Measurements from ENCODE around the gene GSTO1.
A peak's percentile ranks its signal among the peaks of the same experiment; 100 is the strongest.

GSTO1 gene

DNA sequence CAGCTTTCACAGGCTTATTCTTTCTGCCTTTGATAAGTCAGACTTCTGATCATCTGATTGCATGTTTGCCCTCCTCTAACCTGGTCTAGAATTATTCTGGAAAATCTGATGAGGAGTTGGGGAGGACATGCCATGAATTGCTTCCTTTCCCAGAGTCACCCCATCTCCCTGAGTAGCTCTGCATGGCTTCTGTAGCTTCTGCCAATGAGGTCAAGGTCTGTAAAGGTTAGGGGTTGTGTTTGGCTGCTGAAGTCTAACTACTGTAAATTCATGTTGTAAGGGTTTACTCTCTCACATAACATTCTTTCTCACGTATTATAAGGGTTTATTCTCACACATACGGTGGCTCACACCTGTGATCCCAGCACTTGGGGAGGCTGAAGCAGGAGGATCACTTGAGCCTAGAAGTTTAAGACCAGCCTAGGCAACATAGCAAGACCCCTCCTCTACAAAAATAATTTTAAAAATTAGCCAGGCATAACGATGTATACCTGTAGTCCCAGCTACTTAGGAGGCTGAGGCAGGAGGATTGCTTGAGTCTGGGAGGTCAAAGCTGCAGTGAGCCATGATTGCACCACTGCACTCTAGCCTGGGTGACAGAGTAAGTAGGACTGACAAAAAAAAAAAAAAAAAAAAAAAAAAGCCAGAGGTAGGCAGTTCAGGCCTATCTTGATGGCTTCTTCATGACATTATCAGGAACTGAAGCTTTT is 25.0 kb downstream of the GSTO1 start:
- no peak for DNase-seq

DNA sequence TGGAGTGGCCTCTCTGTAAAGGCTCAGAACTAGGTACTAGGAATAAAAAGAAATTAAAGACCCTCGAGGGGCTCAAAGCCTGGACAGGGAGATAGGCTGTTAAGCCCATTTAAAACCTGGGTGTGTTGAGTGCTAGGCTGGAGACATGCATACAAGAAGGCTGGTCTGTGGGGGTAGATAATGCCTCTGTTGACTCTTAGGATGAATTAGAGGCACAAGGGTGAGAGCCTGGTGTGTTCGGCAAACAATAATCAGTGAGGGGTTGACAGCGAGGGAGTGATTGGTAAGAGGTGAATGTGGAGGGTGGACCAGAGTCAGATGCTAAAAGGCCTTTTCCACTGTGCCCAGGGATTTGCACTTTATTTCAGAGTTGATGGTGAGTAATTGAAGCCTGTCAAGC is 27.0 kb downstream of the GSTO1 start:
- DNase-seq = no peak

DNA sequence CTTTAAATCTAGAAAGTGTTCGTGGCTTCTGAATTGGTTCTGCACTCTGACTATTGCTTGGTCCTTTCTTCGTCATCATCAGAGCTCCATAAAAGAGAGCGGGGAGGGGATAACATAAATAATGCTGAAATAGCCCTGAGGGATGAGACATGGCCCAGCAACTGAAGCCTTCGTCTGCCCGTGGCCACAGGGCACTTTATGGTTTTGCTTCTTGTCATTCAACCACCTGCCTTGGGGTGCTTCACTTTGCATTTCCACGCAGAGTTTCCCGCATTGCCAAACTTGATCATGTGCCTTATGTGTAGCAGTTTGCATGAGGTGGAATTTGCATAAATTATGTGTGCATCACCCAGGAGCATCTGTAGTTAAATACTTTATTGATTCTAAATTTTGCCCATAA is 30.2 kb downstream of the GSTO1 start:
- no peak for DNase-seq

GRCh38 chr10:104286939-104287338 is 32.2 kb downstream of the GSTO1 start:
- no peak for DNase-seq

- no peak for DNase-seq
Observed at GRCh38 chr10:104288355-104288754, 33.7 kb downstream of the GSTO1 start.

GRCh38 chr10:104291439-104291951 is 36.8 kb downstream of the GSTO1 start:
- peak; percentile 87 for DNase-seq

GRCh38 chr10:104293011-104293410 is 38.3 kb downstream of the GSTO1 start:
- peak; percentile 66 for DNase-seq

DNA sequence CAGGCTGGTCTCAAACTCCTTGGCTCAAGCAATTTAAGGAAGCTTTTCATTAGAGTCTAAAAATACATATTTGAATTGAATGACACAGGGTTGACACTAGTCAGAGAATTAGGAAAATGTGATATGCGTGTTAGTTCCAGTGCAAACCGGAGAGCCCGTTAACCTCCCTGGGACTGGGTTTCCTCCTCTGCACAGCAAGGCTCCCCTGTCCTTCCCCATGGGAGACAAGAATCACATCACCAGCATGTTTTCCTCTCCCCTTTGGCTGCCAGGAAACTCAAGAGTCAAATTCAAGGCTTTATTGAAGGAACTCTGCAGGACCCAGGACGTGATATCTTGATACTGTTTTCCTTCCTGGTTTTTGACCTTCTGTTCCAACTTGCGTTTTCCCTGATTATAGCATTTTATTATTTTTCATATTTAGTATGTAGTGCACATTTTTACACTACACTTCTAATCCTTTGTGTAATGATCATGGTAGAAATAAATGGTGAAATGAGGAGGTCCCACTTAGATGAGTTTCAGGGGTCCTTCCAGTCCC is 39.2 kb downstream of the GSTO1 start:
- DNase-seq = no peak

DNA sequence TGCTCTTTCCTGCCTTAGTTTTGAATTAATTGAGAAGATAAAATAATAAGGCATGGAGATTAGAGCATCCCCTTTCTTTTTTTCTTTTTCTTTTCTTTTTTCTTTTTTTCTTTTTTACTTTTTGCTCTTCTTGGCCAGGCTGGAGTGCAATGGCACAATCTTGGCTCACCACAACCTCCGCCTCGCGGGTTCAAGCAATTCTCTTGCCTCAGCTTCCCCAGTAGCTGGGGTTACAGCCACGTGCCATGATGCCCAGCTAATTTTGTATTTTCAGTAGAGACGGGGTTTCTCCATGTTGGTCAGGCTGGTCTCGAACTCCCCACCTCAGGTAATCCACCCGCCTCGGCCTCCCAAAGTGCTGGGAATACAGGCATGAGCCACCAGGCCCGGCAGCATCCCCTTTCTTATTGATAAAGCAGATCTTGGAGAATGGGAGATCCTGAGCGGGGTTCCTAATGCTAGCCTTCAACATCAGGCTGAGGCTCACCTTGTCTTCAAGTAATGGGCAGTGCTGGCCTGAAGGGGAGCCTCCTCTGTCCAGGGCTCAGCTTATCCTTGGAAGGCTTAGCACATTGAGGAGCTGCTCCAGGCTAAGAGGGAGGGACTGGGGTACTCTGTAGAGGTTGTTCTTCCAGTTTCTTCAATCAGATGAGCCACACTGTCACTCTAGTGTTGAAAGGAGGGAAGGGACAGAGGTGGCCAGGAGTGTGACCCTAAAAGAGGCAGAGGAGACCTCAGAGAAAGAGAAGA is 42.2 kb downstream of the GSTO1 start:
- no peak for DNase-seq

GRCh38 chr10:104297697-104298660 is 43.3 kb downstream of the GSTO1 start:
- peak; percentile 97 for DNase-seq

- peak; percentile 81 for DNase-seq
Observed at GRCh38 chr10:104299031-104299904, 44.6 kb downstream of the GSTO1 start.

- peak; percentile 97 for DNase-seq
Observed at GRCh38 chr10:104300002-104300735, 45.5 kb downstream of the GSTO1 start.

GRCh38 chr10:104300736-104301292 is 46.1 kb downstream of the GSTO1 start:
- DNase-seq = peak; percentile 98

DNA sequence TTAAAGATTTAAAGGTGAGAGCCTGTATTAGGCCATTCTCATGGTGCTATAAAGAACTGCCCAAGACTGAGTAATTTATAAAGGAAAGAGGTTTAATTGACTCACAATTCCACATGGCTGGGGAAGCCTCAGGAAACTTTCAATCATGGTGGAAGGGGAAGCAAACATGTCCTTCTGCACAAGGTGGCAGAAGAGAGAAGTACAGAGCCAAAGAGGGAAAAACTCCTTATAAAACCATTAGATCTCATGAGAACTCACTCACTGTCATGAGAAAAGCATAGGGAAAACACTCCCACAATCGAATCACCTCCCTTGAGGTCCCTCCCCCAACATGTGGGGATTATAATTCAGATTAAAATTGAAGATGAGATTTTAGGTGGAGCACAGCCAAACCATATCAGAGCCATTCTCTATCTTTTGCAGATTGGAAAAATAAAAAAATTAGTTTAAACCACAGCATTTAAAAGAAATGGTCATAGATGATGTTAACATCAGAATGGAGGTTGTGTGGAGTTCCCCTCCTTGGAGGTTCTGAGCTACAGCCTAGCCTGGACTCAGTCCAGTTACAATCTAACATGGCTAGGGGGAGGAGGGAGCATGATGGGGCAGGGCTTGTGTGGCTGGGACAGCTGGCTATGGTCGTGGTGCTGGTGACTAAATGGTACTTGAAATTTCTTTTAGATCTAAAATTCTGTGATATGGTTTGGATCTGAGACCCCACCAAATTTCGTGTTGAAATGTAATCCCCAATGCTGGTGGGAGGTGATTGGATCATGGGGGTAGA is 47.4 kb downstream of the GSTO1 start:
- DNase-seq = no peak

GRCh38 chr10:104303594-104304355 is 49.1 kb downstream of the GSTO1 start:
- no peak for DNase-seq

DNA sequence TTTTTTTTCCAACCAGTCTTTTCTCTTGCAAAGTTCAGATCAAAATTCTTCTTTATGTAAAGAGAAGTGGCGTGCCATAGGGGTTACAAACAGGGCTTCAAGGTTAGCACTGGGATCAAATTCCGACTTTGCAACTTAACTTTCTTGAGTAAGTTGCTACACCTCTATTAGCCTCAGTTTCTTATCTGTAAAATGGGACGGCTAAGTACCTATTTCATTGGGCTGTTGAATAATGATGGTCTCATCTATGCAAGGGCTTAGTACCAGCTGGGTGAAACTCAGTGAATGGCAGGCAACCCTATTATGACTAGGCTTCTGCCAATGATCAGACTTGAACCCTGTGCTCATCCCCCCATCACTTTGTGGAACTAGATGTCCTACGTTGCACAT is 49.7 kb downstream of the GSTO1 start:
- no peak for DNase-seq

DNA sequence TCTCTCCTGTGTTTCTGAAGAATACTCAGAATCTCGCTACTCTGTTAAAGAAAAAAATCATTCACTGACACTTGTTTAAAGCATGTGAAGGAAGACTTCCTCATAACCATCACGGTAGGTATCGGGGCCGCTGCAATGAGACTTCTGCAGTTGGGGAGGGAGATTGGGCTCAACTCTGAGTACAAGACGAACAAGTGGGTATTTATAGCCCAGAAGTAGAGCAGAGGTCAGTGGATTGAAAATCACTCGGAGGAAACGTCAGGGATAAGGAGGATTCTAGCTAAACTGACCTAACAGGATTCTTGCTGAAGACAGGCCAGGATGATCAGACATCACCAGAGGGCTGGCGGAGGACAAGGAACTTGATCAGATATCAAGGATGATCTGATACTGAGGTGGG is 50.2 kb downstream of the GSTO1 start:
- DNase-seq = no peak

GRCh38 chr10:104306897-104307296 is 52.2 kb downstream of the GSTO1 start:
- no peak for DNase-seq
